ENCODE results near the gene NOXA1. TPM values are rescaled to one million over a fixed set of nuclear protein-coding genes. Genes with fewer than 3 reads are reported as not detected.
"Not testable (repeated sequence)": the region's sequence is repeated elsewhere in the genome, so short reads cannot be mapped to it uniquely, and the experiment has no call there.

NOXA1 gene
- total RNA-seq, 1 experiment from 2014 or later = 0.17 TPM

- no peak for DNase-seq (ENCODE audit: low read depth)
Measured at GRCh38 chr9:137462986-137463930, 40.1 kb downstream of the NOXA1 start.

GRCh38 chr9:137463931-137464290 lies 40.7 kb downstream of the NOXA1 start:
- DNase-seq (ENCODE audit: low read depth) = no peak

GRCh38 chr9:137464291-137464999 lies 41.3 kb downstream of the NOXA1 start:
- DNase-seq (ENCODE audit: low read depth) = no peak

- DNase-seq (ENCODE audit: low read depth) = no peak
Measured at GRCh38 chr9:137465000-137465719, 42.0 kb downstream of the NOXA1 start.

- DNase-seq (ENCODE audit: low read depth) = no peak
Measured at GRCh38 chr9:137465720-137466388, 42.7 kb downstream of the NOXA1 start.

- DNase-seq (ENCODE audit: low read depth) = not testable (repeated sequence)
Measured at GRCh38 chr9:137466389-137467085, 43.3 kb downstream of the NOXA1 start.

GRCh38 chr9:137467161-137467581 lies 44.0 kb downstream of the NOXA1 start:
- DNase-seq (ENCODE audit: low read depth) = no peak

GRCh38 chr9:137467896-137468295 lies 44.7 kb downstream of the NOXA1 start:
- no peak for DNase-seq (ENCODE audit: low read depth)

GRCh38 chr9:137470785-137471184 lies 47.6 kb downstream of the NOXA1 start:
- no peak for DNase-seq (ENCODE audit: low read depth)

- no peak for DNase-seq (ENCODE audit: low read depth)
Measured at GRCh38 chr9:137474271-137474670, 51.1 kb downstream of the NOXA1 start.

- no peak for DNase-seq (ENCODE audit: low read depth)
Measured at GRCh38 chr9:137475666-137476065, 52.5 kb downstream of the NOXA1 start.

GRCh38 chr9:137476856-137477255 lies 53.7 kb downstream of the NOXA1 start:
- DNase-seq (ENCODE audit: low read depth) = no peak

GRCh38 chr9:137477778-137478612 lies 54.8 kb downstream of the NOXA1 start:
- DNase-seq (ENCODE audit: low read depth) = no peak

- no peak for DNase-seq (ENCODE audit: low read depth)
Measured at GRCh38 chr9:137478613-137478961, 55.4 kb downstream of the NOXA1 start.

- DNase-seq (ENCODE audit: low read depth) = peak; percentile 63
Measured at GRCh38 chr9:137478962-137479861, 56.0 kb downstream of the NOXA1 start.

GRCh38 chr9:137479892-137480685 lies 56.9 kb downstream of the NOXA1 start:
- no peak for DNase-seq (ENCODE audit: low read depth)

- DNase-seq (ENCODE audit: low read depth) = no peak
Measured at GRCh38 chr9:137480686-137481683, 57.8 kb downstream of the NOXA1 start.
